A549 (cell line): Measurements from ENCODE around the gene MMP14.

Source experiments
- HDAC2 ChIP-seq: fragments of 200-600 bp; sonication (generic); IDR thresholded peaks from 2 replicates; pipeline ENCODE4 v1.6.1; 2016
- MAZ ChIP-seq: fragments of 150-350 bp; IDR thresholded peaks from 2 replicates; pipeline ENCODE4 v1.6.1; 2014; ENCODE audit warnings: antibody characterized with exemption, low read depth, low read length, borderline replicate concordance
- NR3C1 ChIP-seq: fragments of >200 bp; sonication (Bioruptor Twin); formaldehyde crosslinking; IDR thresholded peaks from 3 replicates; pipeline ENCODE4 v1.6.1; 2017
- POLR2A ChIP-seq: IDR thresholded peaks from 2 replicates; pipeline ENCODE4 v1.6.1; 2012; ENCODE audit warnings: mild to moderate bottlenecking, low read length
- POLR2AphosphoS2 ChIP-seq: conservative IDR thresholded peaks from 2 replicates; pipeline ENCODE4 v1.6.1; 2012; ENCODE audit warnings: low read length, improper control_type of control experiment, inconsistent platforms
- RNF2 ChIP-seq: fragments of 200-600 bp; sonication (generic); IDR thresholded peaks from 2 replicates; pipeline ENCODE4 v1.6.1; 2016; ENCODE audit warnings: low read depth, mild to moderate bottlenecking, antibody characterized with exemption, moderate library complexity, borderline replicate concordance
- TF ChIP-seq, protein P1 (sequence below): fragments of >200 bp; sonication (Bioruptor Twin); formaldehyde crosslinking; IDR thresholded peaks from 3 replicates; pipeline ENCODE4 v1.5.1; 2016
- TF ChIP-seq, protein P2 (sequence below): fragments of 200-600 bp; sonication (generic); IDR thresholded peaks from 2 replicates; pipeline ENCODE4 v1.6.1; 2016; ENCODE audit warnings: antibody characterized with exemption, mild to moderate bottlenecking, moderate library complexity
- TF ChIP-seq, protein P3 (sequence below): IDR thresholded peaks from 2 replicates; pipeline ENCODE4 v1.6.1; 2012

DNA sequence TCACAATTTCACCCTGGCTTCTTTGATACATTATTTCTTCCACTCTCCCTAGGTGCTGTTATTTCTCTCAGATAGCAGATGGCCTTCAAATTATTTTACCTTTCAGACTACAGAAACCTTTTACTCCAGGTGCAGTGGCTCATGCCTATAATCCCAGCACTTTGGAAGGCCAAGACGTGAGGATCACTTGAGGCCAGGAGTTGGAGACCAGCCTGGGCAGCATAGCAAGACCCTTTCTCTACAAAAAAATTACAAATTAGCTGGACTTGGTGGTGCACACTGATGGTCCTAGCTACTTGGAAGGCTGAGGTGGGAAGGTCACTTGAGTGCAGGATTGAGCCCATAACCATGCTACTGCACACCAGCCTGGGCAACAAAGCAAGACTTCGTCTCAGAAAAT is 44.2 kb upstream of the MMP14 start:
- TF ChIP-seq, protein P1, sequence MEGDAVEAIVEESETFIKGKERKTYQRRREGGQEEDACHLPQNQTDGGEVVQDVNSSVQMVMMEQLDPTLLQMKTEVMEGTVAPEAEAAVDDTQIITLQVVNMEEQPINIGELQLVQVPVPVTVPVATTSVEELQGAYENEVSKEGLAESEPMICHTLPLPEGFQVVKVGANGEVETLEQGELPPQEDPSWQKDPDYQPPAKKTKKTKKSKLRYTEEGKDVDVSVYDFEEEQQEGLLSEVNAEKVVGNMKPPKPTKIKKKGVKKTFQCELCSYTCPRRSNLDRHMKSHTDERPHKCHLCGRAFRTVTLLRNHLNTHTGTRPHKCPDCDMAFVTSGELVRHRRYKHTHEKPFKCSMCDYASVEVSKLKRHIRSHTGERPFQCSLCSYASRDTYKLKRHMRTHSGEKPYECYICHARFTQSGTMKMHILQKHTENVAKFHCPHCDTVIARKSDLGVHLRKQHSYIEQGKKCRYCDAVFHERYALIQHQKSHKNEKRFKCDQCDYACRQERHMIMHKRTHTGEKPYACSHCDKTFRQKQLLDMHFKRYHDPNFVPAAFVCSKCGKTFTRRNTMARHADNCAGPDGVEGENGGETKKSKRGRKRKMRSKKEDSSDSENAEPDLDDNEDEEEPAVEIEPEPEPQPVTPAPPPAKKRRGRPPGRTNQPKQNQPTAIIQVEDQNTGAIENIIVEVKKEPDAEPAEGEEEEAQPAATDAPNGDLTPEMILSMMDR, result no peak
- TF ChIP-seq POLR2A, result no peak
- TF ChIP-seq MAZ, result no peak
- TF ChIP-seq, protein P2, sequence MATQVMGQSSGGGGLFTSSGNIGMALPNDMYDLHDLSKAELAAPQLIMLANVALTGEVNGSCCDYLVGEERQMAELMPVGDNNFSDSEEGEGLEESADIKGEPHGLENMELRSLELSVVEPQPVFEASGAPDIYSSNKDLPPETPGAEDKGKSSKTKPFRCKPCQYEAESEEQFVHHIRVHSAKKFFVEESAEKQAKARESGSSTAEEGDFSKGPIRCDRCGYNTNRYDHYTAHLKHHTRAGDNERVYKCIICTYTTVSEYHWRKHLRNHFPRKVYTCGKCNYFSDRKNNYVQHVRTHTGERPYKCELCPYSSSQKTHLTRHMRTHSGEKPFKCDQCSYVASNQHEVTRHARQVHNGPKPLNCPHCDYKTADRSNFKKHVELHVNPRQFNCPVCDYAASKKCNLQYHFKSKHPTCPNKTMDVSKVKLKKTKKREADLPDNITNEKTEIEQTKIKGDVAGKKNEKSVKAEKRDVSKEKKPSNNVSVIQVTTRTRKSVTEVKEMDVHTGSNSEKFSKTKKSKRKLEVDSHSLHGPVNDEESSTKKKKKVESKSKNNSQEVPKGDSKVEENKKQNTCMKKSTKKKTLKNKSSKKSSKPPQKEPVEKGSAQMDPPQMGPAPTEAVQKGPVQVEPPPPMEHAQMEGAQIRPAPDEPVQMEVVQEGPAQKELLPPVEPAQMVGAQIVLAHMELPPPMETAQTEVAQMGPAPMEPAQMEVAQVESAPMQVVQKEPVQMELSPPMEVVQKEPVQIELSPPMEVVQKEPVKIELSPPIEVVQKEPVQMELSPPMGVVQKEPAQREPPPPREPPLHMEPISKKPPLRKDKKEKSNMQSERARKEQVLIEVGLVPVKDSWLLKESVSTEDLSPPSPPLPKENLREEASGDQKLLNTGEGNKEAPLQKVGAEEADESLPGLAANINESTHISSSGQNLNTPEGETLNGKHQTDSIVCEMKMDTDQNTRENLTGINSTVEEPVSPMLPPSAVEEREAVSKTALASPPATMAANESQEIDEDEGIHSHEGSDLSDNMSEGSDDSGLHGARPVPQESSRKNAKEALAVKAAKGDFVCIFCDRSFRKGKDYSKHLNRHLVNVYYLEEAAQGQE, result no peak
- TF ChIP-seq RNF2, result no peak
- no peak for TF ChIP-seq NR3C1
- TF ChIP-seq HDAC2, result no peak
- TF ChIP-seq, protein P3, sequence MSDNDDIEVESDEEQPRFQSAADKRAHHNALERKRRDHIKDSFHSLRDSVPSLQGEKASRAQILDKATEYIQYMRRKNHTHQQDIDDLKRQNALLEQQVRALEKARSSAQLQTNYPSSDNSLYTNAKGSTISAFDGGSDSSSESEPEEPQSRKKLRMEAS, result no peak
- no peak for TF ChIP-seq POLR2AphosphoS2
